ENCODE results near the gene TYW1.

- TF ChIP-seq CTCF (IDR thresholded peaks at IDR 0.05) (no peak), POLR2A (IDR thresholded peaks at IDR 0.05) (no peak)
Measured at GRCh38 chr7:67033251-67033650, 36.6 kb downstream of the TYW1 start.

Data from adrenal gland (tissue), 5 donors.